Measurements from ENCODE around the gene RBMS3. TPM values are rescaled to one million over a fixed set of nuclear protein-coding genes. Genes with fewer than 3 reads are reported as not detected.

The RBMS3 gene
- total and polyA plus RNA-seq, 2 of the 13 experiments (the other 11 are each of a cell fraction or from before 2014, with no cell fraction given): not detected

- Histone ChIP-seq H3K79me2 (ENCODE audit: insufficient read depth, low read length) (no peaks in the 10 kb centered on the region), H3K4me3 (replicated peaks in 1 of 3; ENCODE audit: insufficient read depth in 1 of 3, low read depth in 2 of 3, low read length in 3 of 3) (no peak overlapping the region), H3K36me3 (replicated peaks in 1 of 2; ENCODE audit: control insufficient read depth in 1 of 2, insufficient read depth in 2 of 2, low read length in 2 of 2) (no peaks in the 10 kb centered on the region), H3K27me3 (ENCODE audit: control insufficient read depth in 1 of 2, insufficient read depth in 2 of 2, low read length in 2 of 2) (no peaks in the 10 kb centered on the region), H3K27ac (ENCODE audit: extremely low read length, insufficient read depth, low read length) (no peak overlapping the region), H3K9me3 (ENCODE audit: low read length) (no peaks in the 10 kb centered on the region), H3K9ac (ENCODE audit: insufficient read depth, low read depth, low read length) (no peak overlapping the region), H2AFZ (ENCODE audit: low read length) (no peak overlapping the region), H3K4me2 (ENCODE audit: low read depth, low read length) (no peak overlapping the region), H3K4me1 (ENCODE audit: insufficient read depth, low read length) (no peaks in the 10 kb centered on the region), H4K20me1 (ENCODE audit: insufficient read depth, low read length) (no peaks in the 10 kb centered on the region)
- no peak for DNase-seq (ENCODE audit: low spot score)
- FAIRE-seq: no peak
- intact Hi-C loops (cut with micrococcal nuclease; ENCODE audit: unreplicated experiment) (no loop called here), in situ Hi-C loops (cut with HindIII; ENCODE audit: extremely low pct_ligation_motif_present, low pct_unique_long_range_greater_than_20kb) (no loop called here)
- TF ChIP-seq ZNF333 (CRISPR knock-in tag; IDR thresholded peaks at IDR 0.05; ENCODE audit: borderline replicate concordance) (no peak), POLR2AphosphoS5 (IDR thresholded peaks at IDR 0.05; ENCODE audit: low read depth, low read length) (no peak), MIER2 (CRISPR knock-in tag; IDR thresholded peaks at IDR 0.05) (no peak), SMAD9 (CRISPR knock-in tag; IDR thresholded peaks at IDR 0.05) (no peak), MAFG (CRISPR knock-in tag; IDR thresholded peaks at IDR 0.05) (no peak), GATAD1 (CRISPR knock-in tag; IDR thresholded peaks at IDR 0.05) (no peak), TOE1 (CRISPR knock-in tag; IDR thresholded peaks at IDR 0.05) (no peak), HMG20A (CRISPR knock-in tag; IDR thresholded peaks at IDR 0.05; ENCODE audit: borderline replicate concordance) (no peak), ZNF569 (CRISPR knock-in tag; IDR thresholded peaks at IDR 0.05; ENCODE audit: borderline replicate concordance) (no peak), CENPX (CRISPR knock-in tag; IDR thresholded peaks at IDR 0.05) (no peak), ZNF761 (CRISPR knock-in tag; conservative IDR thresholded peaks at IDR 0.05) (no peak), AGO2 (optimal IDR thresholded peaks at IDR 0.05; ENCODE audit: low read depth, low read length) (no peak), ZNF570 (CRISPR knock-in tag; IDR thresholded peaks at IDR 0.05; ENCODE audit: borderline replicate concordance) (no peak), TSC22D2 (CRISPR knock-in tag; IDR thresholded peaks at IDR 0.05; ENCODE audit: borderline replicate concordance) (no peak), ZNF766 (CRISPR knock-in tag; IDR thresholded peaks at IDR 0.05; ENCODE audit: borderline replicate concordance) (no peak), ETS1 (CRISPR knock-in tag; IDR thresholded peaks at IDR 0.05) (no peak)
- ChIA-PET CTCF (ENCODE audit: low intra/inter-chr PET ratio, low total read pairs) (no interaction called here), POLR2A (no interaction called here)
- WGBS (ENCODE audit: low lambda C conversion rate): 0% methylated on average over 3 of the region's 3 CpGs
- no TSS peak for BruUV-seq (replicated peaks)
- ATAC-seq: no peak
Observed at GRCh38 chr3:29665688-29666087, 384.8 kb downstream of the RBMS3 start.
